Measurements from ENCODE around the gene CNTN1. TPM values are rescaled to one million over a fixed set of nuclear protein-coding genes. Genes with fewer than 3 reads are reported as not detected.

The CNTN1 gene
- total and polyA plus RNA-seq, 2 of the 13 experiments (the other 11 are each of a cell fraction or from before 2014, with no cell fraction given): 0.01 to 0.07 TPM

- POLR2A ChIA-PET: no interaction called here
- intact Hi-C loops (cut with micrococcal nuclease; ENCODE audit: unreplicated experiment): no loop called here
- TF ChIP-seq ZNF264 (CRISPR knock-in tag; IDR thresholded peaks at IDR 0.05) (no peak), SMAD3 (CRISPR knock-in tag; IDR thresholded peaks at IDR 0.05) (no peak), ZFP36L2 (CRISPR knock-in tag; IDR thresholded peaks at IDR 0.05) (no peak), TBX3 (IDR thresholded peaks at IDR 0.05; ENCODE audit: borderline replicate concordance) (no peak), ATAD3A (CRISPR knock-in tag; IDR thresholded peaks at IDR 0.05) (no peak), ZBTB7A (CRISPR knock-in tag; IDR thresholded peaks at IDR 0.05) (no peak), GTF2F1 (IDR thresholded peaks at IDR 0.05; ENCODE audit: low read length) (no peak), MBNL3 (CRISPR knock-in tag; conservative IDR thresholded peaks at IDR 0.05) (no peak), EEA1 (CRISPR knock-in tag; IDR thresholded peaks at IDR 0.05; ENCODE audit: borderline replicate concordance) (no peak), JUNB (CRISPR knock-in tag; IDR thresholded peaks at IDR 0.05; ENCODE audit: borderline replicate concordance) (no peak), ADNP (CRISPR knock-in tag; IDR thresholded peaks at IDR 0.05) (no peak), ZBTB37 (CRISPR knock-in tag; IDR thresholded peaks at IDR 0.05) (no peak), HDAC1 (CRISPR knock-in tag; IDR thresholded peaks at IDR 0.05) (no peak), ZBTB10 (CRISPR knock-in tag; IDR thresholded peaks at IDR 0.05; ENCODE audit: borderline replicate concordance) (no peak), SIN3B (IDR thresholded peaks at IDR 0.05; ENCODE audit: low read length) (no peak), MYPOP (CRISPR knock-in tag; IDR thresholded peaks at IDR 0.05) (no peak), NR2F1 (CRISPR knock-in tag; IDR thresholded peaks at IDR 0.05) (no peak), ELF4 (CRISPR knock-in tag; IDR thresholded peaks at IDR 0.05; ENCODE audit: borderline replicate concordance) (no peak)
Measured at GRCh38 chr12:41055875-41056577, 363.8 kb downstream of the CNTN1 start.

More at GRCh38 chr12:41055875-41056577, 363.8 kb downstream of the CNTN1 start:
- Histone ChIP-seq H3K4me3 (replicated peaks in 1 of 3; ENCODE audit: insufficient read depth in 1 of 3, low read depth in 2 of 3, low read length in 3 of 3) (no peak overlapping the region), H3K4me2 (ENCODE audit: low read depth, low read length) (no peak overlapping the region), H3K79me2 (ENCODE audit: insufficient read depth, low read length) (no peaks in the 10 kb centered on the region), H3K4me1 (ENCODE audit: insufficient read depth, low read length) (no peaks in the 10 kb centered on the region), H4K20me1 (ENCODE audit: insufficient read depth, low read length) (no peaks in the 10 kb centered on the region), H2AFZ (ENCODE audit: low read length) (no peak overlapping the region), H3K27me3 (ENCODE audit: control insufficient read depth in 1 of 2, insufficient read depth in 2 of 2, low read length in 2 of 2) (no peaks in the 10 kb centered on the region), H3K9ac (ENCODE audit: insufficient read depth, low read depth, low read length) (no peak overlapping the region), H3K27ac (ENCODE audit: extremely low read length, insufficient read depth, low read length) (no peak overlapping the region), H3K36me3 (replicated peaks in 1 of 2; ENCODE audit: control insufficient read depth in 1 of 2, insufficient read depth in 2 of 2, low read length in 2 of 2) (no peaks in the 10 kb centered on the region), H3K9me3 (ENCODE audit: low read length) (no peaks in the 10 kb centered on the region)
- 0% methylated on average over 3 of the region's 3 CpGs for WGBS (ENCODE audit: low lambda C conversion rate)
- in situ Hi-C loops (cut with HindIII; ENCODE audit: extremely low pct_ligation_motif_present, low pct_unique_long_range_greater_than_20kb): no loop called here
- ATAC-seq (no peak), DNase-seq (ENCODE audit: low spot score) (no peak), FAIRE-seq (no peak)
- CTCF ChIA-PET (ENCODE audit: low intra/inter-chr PET ratio, low total read pairs): no interaction called here
- no TSS peak for BruUV-seq (replicated peaks)

All from HepG2 (cell line).